NCI-H2081 treated with DMSO at 0.1 percent for 48 hours (cell line): Measurements from ENCODE around the gene C5AR2.
A peak's percentile ranks its signal among the peaks of the same experiment; 100 is the strongest.
"Not testable (repeated sequence)": the region's sequence is repeated elsewhere in the genome, so short reads cannot be mapped to it uniquely, and the experiment has no call there.

Experiments used
- DNase-seq: peaks from one replicate; lab custom pipeline; 2025; lab: John Stamatoyannopoulos, UW

The C5AR2 gene

GRCh38 chr19:47323872-47324271 is 8.1 kb upstream of the C5AR2 start:
- DNase-seq, result no peak

GRCh38 chr19:47324502-47324901 is 7.5 kb upstream of the C5AR2 start:
- DNase-seq, result no peak

- DNase-seq, result no peak
These were observed 1.5 kb upstream of the C5AR2 start for GRCh38 chr19:47330466-47330869.

- DNase-seq, result no peak
These were observed 485 bp upstream of the C5AR2 start for GRCh38 chr19:47331490-47331889.

GRCh38 chr19:47336765-47337718 is 5.1 kb downstream of the C5AR2 start:
- DNase-seq, result not testable (repeated sequence)

- no peak for DNase-seq
These were observed 7.4 kb downstream of the C5AR2 start for GRCh38 chr19:47339196-47339880.

GRCh38 chr19:47340477-47341208 is 8.7 kb downstream of the C5AR2 start:
- DNase-seq, result no peak

- DNase-seq, result no peak
These were observed 9.8 kb downstream of the C5AR2 start for GRCh38 chr19:47341734-47342133.

- no peak for DNase-seq
These were observed 11.3 kb downstream of the C5AR2 start for GRCh38 chr19:47343194-47343802.

- no peak for DNase-seq
These were observed 12.4 kb downstream of the C5AR2 start for GRCh38 chr19:47344425-47344824.

- not testable (repeated sequence) for DNase-seq
These were observed 14.0 kb downstream of the C5AR2 start for GRCh38 chr19:47346024-47346423.

GRCh38 chr19:47348819-47349795 is 17.1 kb downstream of the C5AR2 start, which contains the start of gene DHX34:
DHX34 (plus strand) TSS chr19:47349315; CDS start chr19:47353031, 3,716 bp downstream.
- DNase-seq, result peak; percentile 91

- no peak for DNase-seq
These were observed 18.7 kb downstream of the C5AR2 start for GRCh38 chr19:47350630-47351029.

- no peak for DNase-seq
These were observed 19.6 kb downstream of the C5AR2 start for GRCh38 chr19:47351548-47351947.

- no peak for DNase-seq
These were observed 20.1 kb downstream of the C5AR2 start for GRCh38 chr19:47352095-47352494.

- DNase-seq, result no peak
These were observed 21.3 kb downstream of the C5AR2 start for GRCh38 chr19:47353307-47353712.

GRCh38 chr19:47356900-47357299 is 24.9 kb downstream of the C5AR2 start:
- DNase-seq, result no peak

- no peak for DNase-seq
These were observed 26.1 kb downstream of the C5AR2 start for GRCh38 chr19:47357788-47358680.

- no peak for DNase-seq
These were observed 27.0 kb downstream of the C5AR2 start for GRCh38 chr19:47358936-47359335.

- no peak for DNase-seq
These were observed 30.3 kb downstream of the C5AR2 start for GRCh38 chr19:47362321-47362720.
